ENCODE measurements around the gene MORN1.

- TF ChIP-seq CTCF (IDR thresholded peaks at IDR 0.05): no peak
- no peak for TF ChIP-seq POLR2A (IDR thresholded peaks at IDR 0.05)
These were observed 49.5 kb downstream of the MORN1 start for GRCh38 chr1:2341706-2342383.

All from testis (tissue), 2 donors.